GM19438 (cell line): ENCODE data around the gene ZDHHC20.

Experiments used
- ATAC-seq: cut with Tn5 transposase; IDR thresholded peaks from one replicate; pipeline ENCODE4 v1.9.1; 2021; ENCODE audit warnings: low read depth; ENCODE audit not compliant: unreplicated experiment

The ZDHHC20 gene

DNA sequence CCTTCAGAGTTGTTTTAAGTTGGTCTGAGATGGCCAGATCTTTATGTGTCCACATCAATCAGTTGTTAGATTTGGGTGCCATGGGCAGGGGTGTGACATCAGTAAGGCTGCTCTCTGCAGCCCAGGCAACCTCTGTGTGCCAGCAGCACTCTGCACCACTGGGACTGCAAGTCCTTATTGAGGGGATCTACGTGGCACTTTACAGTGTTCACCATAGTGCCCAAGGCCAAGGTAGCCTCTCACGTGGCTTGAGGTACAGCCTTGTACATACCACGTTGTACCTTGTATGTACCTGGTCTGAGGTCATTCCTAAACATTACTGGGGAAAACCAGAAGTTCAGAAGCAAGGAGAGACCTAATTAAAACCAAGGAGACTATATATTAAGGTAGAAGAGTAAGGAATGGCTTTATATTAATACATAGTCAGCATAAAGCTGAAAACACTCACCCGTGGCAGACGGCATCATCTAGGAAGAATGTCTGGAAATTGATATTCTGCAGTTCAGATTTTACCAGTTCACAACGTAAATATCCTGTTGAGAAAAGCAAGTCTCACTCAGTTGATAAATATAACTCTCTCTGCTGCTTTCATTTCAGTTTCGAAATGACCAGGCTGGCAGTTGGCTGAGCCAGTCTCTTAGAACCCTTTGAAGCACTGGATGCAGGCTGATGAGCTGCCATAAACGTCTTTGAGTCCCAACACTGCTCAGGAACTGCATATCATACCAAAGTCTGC lies 128.8 kb downstream of the ZDHHC20 start:
- peak; percentile 62 for ATAC-seq

GRCh38 chr13:21328836-21329477 lies 130.1 kb downstream of the ZDHHC20 start:
- no peak for ATAC-seq

- ATAC-seq = no peak
Observed at GRCh38 chr13:21328201-21328600, 130.9 kb downstream of the ZDHHC20 start.

DNA sequence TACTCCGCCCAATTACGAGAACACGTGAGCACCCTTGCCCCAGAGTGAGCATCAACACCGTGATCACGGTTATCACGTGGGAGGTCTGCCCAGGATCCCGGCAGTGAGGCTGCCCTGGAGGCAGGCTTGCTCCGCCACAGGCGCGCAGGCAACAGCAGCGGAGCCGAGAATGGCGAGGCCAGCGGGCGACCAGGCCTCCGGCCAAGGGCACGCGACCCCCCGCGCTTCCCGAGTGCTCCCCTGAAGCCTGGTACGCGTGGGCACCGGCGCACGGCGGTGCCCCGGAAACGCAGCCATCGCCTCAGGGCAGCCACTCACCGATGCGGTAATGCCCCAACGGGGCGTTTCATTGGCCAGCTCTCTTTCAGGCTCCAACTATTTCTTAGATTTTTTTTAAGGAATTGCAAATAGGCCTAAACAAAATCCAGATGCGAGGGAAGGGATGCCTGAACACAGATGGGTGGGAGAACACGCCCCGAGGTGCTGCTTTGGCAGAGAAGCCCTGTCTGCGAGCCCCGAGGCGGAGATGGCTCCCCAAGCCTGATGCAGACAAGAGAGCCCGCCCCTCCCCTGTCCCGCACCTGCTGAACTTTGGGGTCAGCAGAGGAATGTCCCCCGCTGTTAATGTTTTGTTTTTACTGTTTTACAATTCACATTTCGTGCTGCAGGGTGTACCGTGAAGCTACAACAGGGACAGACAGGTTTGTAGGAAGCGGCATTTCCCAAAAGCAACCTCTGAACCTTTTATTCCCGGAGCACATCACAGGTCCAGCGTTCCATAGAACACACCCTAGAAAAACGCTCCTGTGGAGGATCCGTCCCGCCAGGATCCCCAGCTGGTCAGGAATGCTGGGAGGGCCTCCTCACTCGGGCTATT lies 132.7 kb downstream of the ZDHHC20 start:
- ATAC-seq = no peak

DNA sequence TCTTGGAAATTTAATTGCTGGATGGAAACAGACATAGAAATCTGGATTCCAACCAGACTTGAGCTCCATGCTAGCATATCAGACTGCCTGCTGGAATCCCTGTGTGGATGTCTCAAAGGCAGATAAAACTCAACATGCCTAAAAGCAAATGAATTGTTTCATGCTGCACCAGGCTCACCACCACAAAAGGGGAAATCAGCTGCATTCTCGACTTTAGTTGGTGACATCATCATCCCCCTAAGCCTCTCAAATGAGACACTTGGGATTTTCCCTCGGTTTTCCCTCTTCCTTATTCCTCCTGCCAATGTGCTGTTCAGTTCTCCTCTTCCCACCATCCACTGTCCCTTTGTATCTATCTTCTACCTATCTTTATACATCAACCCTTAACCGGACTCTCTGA lies 134.3 kb downstream of the ZDHHC20 start:
- ATAC-seq = no peak

DNA sequence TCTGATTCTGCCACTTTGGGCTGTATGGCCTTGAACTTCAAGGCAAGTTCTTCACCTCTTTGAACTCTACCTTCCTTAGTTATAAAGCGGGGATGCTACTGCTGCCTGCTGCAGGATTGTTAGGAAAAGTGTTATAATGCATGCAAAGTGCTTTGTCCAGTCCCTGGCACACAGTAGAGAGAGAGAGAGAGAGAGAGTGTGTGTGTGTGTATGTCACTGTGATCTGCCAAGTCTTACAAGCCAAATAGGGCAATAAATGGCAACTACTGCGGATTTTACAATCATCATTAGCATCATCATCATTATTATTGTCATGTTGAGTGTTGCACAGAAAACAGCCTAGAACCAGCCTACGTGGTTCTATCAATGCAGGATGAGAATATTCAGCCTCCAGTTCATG lies 136.1 kb downstream of the ZDHHC20 start:
- ATAC-seq = no peak
